A673 (cell line): ENCODE data around the gene PFN4. TPM values are rescaled to one million over a fixed set of nuclear protein-coding genes. Genes with fewer than 3 reads are reported as not detected.

ENCODE experiments used
- Bru-seq: library from RNA; stranded (reverse); fragments of 400-500 nt; gene quantifications from one replicate; lab custom pipeline; 2021; lab: Mats Ljungman, UMichigan
- BruChase-seq, 2 experiments: library from RNA; stranded (reverse); fragments of 400-500 nt; gene quantifications; one replicate each; lab custom pipeline; 2021; lab: Mats Ljungman, UMichigan
- BruUV-seq: library from RNA; stranded (reverse); fragments of 400-500 nt; replicated peaks from 2 replicates; lab custom pipeline; 2021; lab: Mats Ljungman, UMichigan
- CTCF ChIA-PET: fragments of 300-600 bp; sonication (Branson Sonifier 250); formaldehyde crosslinking; loops from one replicate; lab custom pipeline; 2022; ENCODE audit warnings: antibody characterized with exemption; lab: Charles Lee
- POLR2A ChIA-PET: fragments of 300-600 bp; sonication (Branson Sonifier 250); formaldehyde crosslinking; loops from one replicate; lab custom pipeline; 2022; ENCODE audit warnings: antibody characterized with exemption; ENCODE audit not compliant: low non-redundant PET; lab: Charles Lee
- DNase-seq: peaks from one replicate; pipeline ENCODE4 v3.0.0-alpha.2; 2015; ENCODE audit warnings: low spot score
- H3K27ac ChIP-seq: fragments of 200-600 bp; sonication (generic); 2 replicates; pipeline ENCODE4 v1.5.1; 2016; ENCODE audit warnings: mixed run types, low read depth, mild to moderate bottlenecking, mixed read lengths, antibody characterized with exemption, low read length; ENCODE audit not compliant: poor library complexity, severe bottlenecking
- H3K27me3 ChIP-seq: fragments of 200-600 bp; sonication (generic); replicated peaks from 2 replicates; pipeline ENCODE4 v1.6.1; 2017; ENCODE audit warnings: mixed run types, low read depth, mild to moderate bottlenecking, mixed read lengths, antibody characterized with exemption, low read length; ENCODE audit not compliant: insufficient read depth, poor library complexity
- H3K36me3 ChIP-seq: fragments of 200-600 bp; sonication (generic); 2 replicates; pipeline ENCODE4 v1.6.1; 2016; ENCODE audit warnings: mixed run types, mild to moderate bottlenecking, mixed read lengths, antibody characterized with exemption, low read length; ENCODE audit not compliant: insufficient read depth, poor library complexity, severe bottlenecking
- H3K4me1 ChIP-seq: fragments of 200-600 bp; sonication (generic); 2 replicates; pipeline ENCODE4 v1.6.1; 2017; ENCODE audit warnings: mixed run types, mild to moderate bottlenecking, mixed read lengths, antibody characterized with exemption, low read length; ENCODE audit not compliant: insufficient read depth, poor library complexity, severe bottlenecking
- H3K4me3 ChIP-seq: fragments of 200-600 bp; sonication (generic); 2 replicates; pipeline ENCODE4 v1.5.1; 2016; ENCODE audit warnings: low read depth, mixed run types, mild to moderate bottlenecking, mixed read lengths, low read length; ENCODE audit not compliant: poor library complexity, severe bottlenecking
- H3K9me3 ChIP-seq: fragments of 200-600 bp; sonication (generic); 2 replicates; pipeline ENCODE4 v1.6.1; 2016; ENCODE audit warnings: mixed run types, low read depth, mild to moderate bottlenecking, mixed read lengths, antibody characterized with exemption, low read length; ENCODE audit not compliant: poor library complexity, severe bottlenecking
- CTCF ChIP-seq: fragments of 300-800, 200-600 bp; sonication (generic); conservative IDR thresholded peaks from 2 replicates; pipeline ENCODE4 v1.5.1; 2017; ENCODE audit warnings: low read depth, mild to moderate bottlenecking, antibody characterized with exemption, low read length, moderate library complexity, mixed read lengths
- EZH2 ChIP-seq: fragments of 200-600 bp; sonication (generic); IDR thresholded peaks from 2 replicates; pipeline ENCODE4 v1.6.1; 2017; ENCODE audit warnings: borderline replicate concordance, low read depth, mild to moderate bottlenecking, mixed read lengths, antibody characterized with exemption, low read length; ENCODE audit not compliant: poor library complexity, severe bottlenecking
- intact Hi-C: fragments of 100-400 bp; cut with micrococcal nuclease; formaldehyde crosslinking; loops from one replicate; pipeline ENCODE4 v1.10.0; 2022; ENCODE audit not compliant: unreplicated experiment
- long read RNA-seq: library from polyadenylated mRNA; stranded (forward); transcript quantifications from one replicate; pipeline ENCODE4 v2.0.0, GENCODE V29; 2022
- total RNA-seq: library from RNA; stranded (reverse); gene quantifications from 2 replicates; pipeline ENCODE4 v1.2.3, GENCODE V29; 2021

Gene PFN4
- total RNA-seq (0.94 TPM in 1 of 2 replicates, not detected in the other), Bru-seq, nascent RNA (percentile 43 among the genes with signal in this experiment), BruChase-seq, experiment 1, labeled RNA remaining after a 2-hour chase (percentile 28 among the genes with signal in this experiment), BruChase-seq, experiment 2, labeled RNA remaining after a 6-hour chase (percentile 27 among the genes with signal in this experiment)
- long read RNA-seq, partial matches to known transcripts = 0 of 1 reads
- long read RNA-seq, other reads (novel, unspliced or antisense) = 0 of 1 reads

GRCh38 chr2:24123195-24123921 is at the start of gene PFN4, which contains the start of gene FAM228B:
Gene PFN4, minus strand, starts transcription at chr2:24123334. Its CDS starts 799 bp downstream, at chr2:24122535.
Gene FAM228B, plus strand, starts transcription at chr2:24123469. Its CDS starts 893 bp downstream, at chr2:24124362.
- peaks cover 11% of the 10 kb centered on the region for H3K4me1 ChIP-seq
- CTCF ChIA-PET = no interaction called here
- H3K27ac ChIP-seq = peak within 1 kb of the TSS; percentile 73
- no peaks in the 10 kb centered on the region for H3K9me3 ChIP-seq
- POLR2A ChIA-PET = no interaction called here
- DNase-seq = peak; percentile 84
- no peaks in the 10 kb centered on the region for H3K36me3 ChIP-seq
- TF ChIP-seq EZH2 (no peak), CTCF (no peak)
- no TSS peak for BruUV-seq
- intact Hi-C loops = no loop called here
- peak within 1 kb of the TSS; percentile 56 for H3K4me3 ChIP-seq
- no peaks in the 10 kb centered on the region for H3K27me3 ChIP-seq

GRCh38 chr2:24169023-24169422 is 45.9 kb upstream of the PFN4 start:
- H3K4me3 ChIP-seq = no peak overlapping the region
- no peaks in the 10 kb centered on the region for H3K4me1 ChIP-seq
- DNase-seq = no peak
- H3K27me3 ChIP-seq = no peaks in the 10 kb centered on the region
- POLR2A ChIA-PET = no interaction called here
- no peaks in the 10 kb centered on the region for H3K9me3 ChIP-seq
- TF ChIP-seq EZH2 (no peak), CTCF (no peak)
- no peaks in the 10 kb centered on the region for H3K36me3 ChIP-seq
- no peak overlapping the region for H3K27ac ChIP-seq
- intact Hi-C loops = loop anchor here (10.0 kb wide), 1 partner anchor 344 kb away; no protein-coding TSS in a partner anchor
- BruUV-seq = no TSS peak
- CTCF ChIA-PET = no interaction called here

- Histone ChIP-seq H3K27me3 (no peaks in the 10 kb centered on the region), H3K9me3 (no peaks in the 10 kb centered on the region), H3K36me3 (no peaks in the 10 kb centered on the region), H3K4me1 (no peaks in the 10 kb centered on the region), H3K27ac (no peak overlapping the region), H3K4me3 (no peak overlapping the region)
- DNase-seq = peak; percentile 30
- BruUV-seq = no TSS peak
- intact Hi-C loops = loop anchor here (10.0 kb wide), 1 partner anchor 340 kb away; no protein-coding TSS in a partner anchor
- ChIA-PET CTCF (interaction anchor here (0.5 to 1.0 kb wide), 3 partner anchors 237 to 340 kb away, joined by 3 to 5 read pairs (median 5); partner anchors contain the start of gene ATAD2B), POLR2A (no interaction called here)
- no peak for TF ChIP-seq EZH2
- TF ChIP-seq CTCF = peak; percentile 83
Observed at GRCh38 chr2:24164416-24164973, 41.4 kb upstream of the PFN4 start.
